Astrocyte of the spinal cord (primary cell): ENCODE results near the gene MUL1.

ENCODE experiments used
- DNase-seq: peaks from one replicate; pipeline ENCODE4 v3.0.0; 2011; ENCODE audit warnings: low read depth, low spot score
- H3K4me3 ChIP-seq: 2 replicates; pipeline ENCODE4 v1.5.1; 2011; ENCODE audit warnings: low read depth, mild to moderate bottlenecking, low read length, moderate library complexity
- in situ Hi-C: cut with HindIII; loops from 2 replicates; pipeline ENCODE4 v1.10.0; 2017; ENCODE audit warnings: low sequenced_read_pairs
- TF ChIP-seq, protein P1 (sequence below): IDR thresholded peaks from 2 replicates; pipeline ENCODE4 v1.5.1; 2012; ENCODE audit warnings: low read depth, mild to moderate bottlenecking, low read length, inconsistent platforms

MUL1 gene

DNA sequence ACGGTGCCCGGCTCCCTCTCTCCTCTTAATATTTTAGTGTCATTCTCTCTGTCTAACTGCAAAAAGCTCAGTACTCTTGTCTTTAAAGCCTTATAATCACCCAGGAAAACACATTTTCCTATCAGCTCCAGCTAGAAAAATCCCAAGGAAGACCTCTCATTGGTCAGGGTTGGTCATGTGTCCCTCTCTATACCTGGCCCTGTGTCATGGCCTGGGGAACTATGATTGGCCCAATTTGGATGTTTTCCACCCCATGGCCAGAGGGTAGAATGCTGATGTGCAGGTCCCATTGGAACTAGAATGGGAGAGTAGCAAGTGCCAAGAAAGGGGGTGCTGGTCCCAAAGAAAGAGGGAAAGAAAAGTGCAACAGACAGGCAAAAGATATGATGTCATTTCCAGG is 49.2 kb downstream of the MUL1 start:
- H3K4me3 ChIP-seq = no peak overlapping the region
- TF ChIP-seq, protein P1, sequence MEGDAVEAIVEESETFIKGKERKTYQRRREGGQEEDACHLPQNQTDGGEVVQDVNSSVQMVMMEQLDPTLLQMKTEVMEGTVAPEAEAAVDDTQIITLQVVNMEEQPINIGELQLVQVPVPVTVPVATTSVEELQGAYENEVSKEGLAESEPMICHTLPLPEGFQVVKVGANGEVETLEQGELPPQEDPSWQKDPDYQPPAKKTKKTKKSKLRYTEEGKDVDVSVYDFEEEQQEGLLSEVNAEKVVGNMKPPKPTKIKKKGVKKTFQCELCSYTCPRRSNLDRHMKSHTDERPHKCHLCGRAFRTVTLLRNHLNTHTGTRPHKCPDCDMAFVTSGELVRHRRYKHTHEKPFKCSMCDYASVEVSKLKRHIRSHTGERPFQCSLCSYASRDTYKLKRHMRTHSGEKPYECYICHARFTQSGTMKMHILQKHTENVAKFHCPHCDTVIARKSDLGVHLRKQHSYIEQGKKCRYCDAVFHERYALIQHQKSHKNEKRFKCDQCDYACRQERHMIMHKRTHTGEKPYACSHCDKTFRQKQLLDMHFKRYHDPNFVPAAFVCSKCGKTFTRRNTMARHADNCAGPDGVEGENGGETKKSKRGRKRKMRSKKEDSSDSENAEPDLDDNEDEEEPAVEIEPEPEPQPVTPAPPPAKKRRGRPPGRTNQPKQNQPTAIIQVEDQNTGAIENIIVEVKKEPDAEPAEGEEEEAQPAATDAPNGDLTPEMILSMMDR = no peak
- DNase-seq = no peak
- in situ Hi-C loops = no loop called here

DNA sequence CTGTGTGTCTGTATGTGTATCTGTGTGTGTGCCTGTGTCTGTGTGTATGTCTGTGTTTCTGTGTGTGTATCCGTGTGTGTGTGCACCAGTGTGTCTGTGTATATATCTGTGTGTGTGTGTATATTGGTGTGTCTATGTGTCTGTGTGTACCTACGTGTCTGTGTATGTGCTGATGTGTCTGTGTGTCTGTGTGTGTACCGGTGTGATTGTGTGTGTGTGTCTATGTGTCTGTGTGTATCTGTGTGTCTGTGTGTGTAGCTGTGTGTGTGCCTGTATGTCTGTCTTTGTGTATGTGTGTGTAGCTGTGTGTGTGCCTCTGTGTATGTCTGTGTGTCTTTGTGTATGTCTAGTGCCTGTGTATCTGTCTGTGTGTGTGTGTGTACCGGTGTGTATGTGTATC is 53.9 kb downstream of the MUL1 start:
- TF ChIP-seq, protein P1 = no peak
- in situ Hi-C loops = no loop called here
- DNase-seq = no peak

GRCh38 chr1:20449735-20450311 is 58.1 kb downstream of the MUL1 start:
- TF ChIP-seq, protein P1 = no peak
- in situ Hi-C loops = no loop called here
- no peak overlapping the region for H3K4me3 ChIP-seq
- no peak for DNase-seq

More for the DNA sequence above, 53.9 kb downstream of the MUL1 start:
- H3K4me3 ChIP-seq = no peak overlapping the region
